ENCODE results near the gene CLHC1. TPM values are rescaled to one million over a fixed set of nuclear protein-coding genes. Genes with fewer than 3 reads are reported as not detected.

Gene CLHC1
- polyA plus RNA-seq, 3 donors = 2.4 to 5.0 TPM; not detected in 1

GRCh38 chr2:55173438-55174054 is 58.5 kb downstream of the CLHC1 start:
- no peaks in the 10 kb centered on the region for H3K27me3 ChIP-seq (ENCODE audit: control insufficient read depth in 2 of 2, insufficient read depth in 2 of 2, low read length in 2 of 2)
- Mint-ChIP-seq H3K9me3 (no peaks in the 10 kb centered on the region), H3K4me1 (peaks cover 9% of the 10 kb centered on the region), H3K27ac (no peak overlapping the region), H3K36me3 (no peaks in the 10 kb centered on the region), H3K4me3 (no peak overlapping the region), H3K27me3 (ENCODE audit: low read depth in 3 of 3) (peaks cover 0 to 2% (median 0%) of the 10 kb centered on the region in 3 donors)
- no peak overlapping the region for H3K4me2 ChIP-seq (replicated peaks; ENCODE audit: extremely low read depth, low read length, poor library complexity, severe bottlenecking)
- H3K9ac ChIP-seq (ENCODE audit: insufficient read depth, low read length, poor library complexity, severe bottlenecking) = no peak overlapping the region
- H3K4me1 ChIP-seq (ENCODE audit: control insufficient read depth in 1 of 2, insufficient read depth in 2 of 2, low read length in 2 of 2) = no peaks in the 10 kb centered on the region
- H3K36me3 ChIP-seq (replicated peaks in 1 of 2; ENCODE audit: control insufficient read depth in 1 of 2, insufficient read depth in 2 of 2, low read length in 2 of 2) = no peaks in the 10 kb centered on the region
- H3K27ac ChIP-seq (ENCODE audit: low read depth in 1 of 2, low read length in 2 of 2) = no peak overlapping the region
- no peaks in the 10 kb centered on the region for H3K79me2 ChIP-seq (ENCODE audit: insufficient read depth, low read length)
- intact Hi-C loops (cut with micrococcal nuclease) = loop anchor here in 1 of 2 donors (5.0 kb wide), 1 partner anchor 271 kb away; no protein-coding TSS in a partner anchor
- H3K9me3 ChIP-seq (replicated peaks in 1 of 2; ENCODE audit: control insufficient read depth in 1 of 2, insufficient read depth in 1 of 2, low read length in 2 of 2) = no peaks in the 10 kb centered on the region
- H4K20me1 ChIP-seq (ENCODE audit: insufficient read depth, low read length) = no peaks in the 10 kb centered on the region
- H3K4me3 ChIP-seq (replicated peaks in 1 of 3; ENCODE audit: low read depth in 2 of 3, low read length in 3 of 3) = no peak overlapping the region
- TF ChIP-seq CTCF (IDR thresholded peaks at IDR 0.05) = no peak
- DNase-seq = no peak
- H2AFZ ChIP-seq (ENCODE audit: insufficient read depth, low read depth, low read length, poor library complexity, severe bottlenecking) = no peak overlapping the region
- WGBS (ENCODE audit: insufficient coverage) = no CpG with 5 or more reads among the region's 2 CpGs

- Mint-ChIP-seq H3K27me3 (ENCODE audit: low read depth in 3 of 3) (no peaks in the 10 kb centered on the region), H3K4me1 (peaks cover 18% of the 10 kb centered on the region), H3K9me3 (no peaks in the 10 kb centered on the region), H3K36me3 (no peaks in the 10 kb centered on the region), H3K27ac (no peak overlapping the region), H3K4me3 (no peak overlapping the region)
- no peak overlapping the region for H3K9ac ChIP-seq (ENCODE audit: insufficient read depth, low read length, poor library complexity, severe bottlenecking)
- no peaks in the 10 kb centered on the region for H3K36me3 ChIP-seq (replicated peaks in 1 of 2; ENCODE audit: control insufficient read depth in 1 of 2, insufficient read depth in 2 of 2, low read length in 2 of 2)
- no peaks in the 10 kb centered on the region for H3K79me2 ChIP-seq (ENCODE audit: insufficient read depth, low read length)
- WGBS (ENCODE audit: insufficient coverage) = 100% methylated on average over 2 of the region's 3 CpGs
- H2AFZ ChIP-seq (ENCODE audit: insufficient read depth, low read depth, low read length, poor library complexity, severe bottlenecking) = no peak overlapping the region
- no peak for TF ChIP-seq CTCF (IDR thresholded peaks at IDR 0.05)
- no peak overlapping the region for H3K4me2 ChIP-seq (replicated peaks; ENCODE audit: extremely low read depth, low read length, poor library complexity, severe bottlenecking)
- no peaks in the 10 kb centered on the region for H3K27me3 ChIP-seq (ENCODE audit: control insufficient read depth in 2 of 2, insufficient read depth in 2 of 2, low read length in 2 of 2)
- no peak for DNase-seq
- no peaks in the 10 kb centered on the region for H3K9me3 ChIP-seq (replicated peaks in 1 of 2; ENCODE audit: control insufficient read depth in 1 of 2, insufficient read depth in 1 of 2, low read length in 2 of 2)
- no peak overlapping the region for H3K27ac ChIP-seq (ENCODE audit: low read depth in 1 of 2, low read length in 2 of 2)
- H3K4me3 ChIP-seq (replicated peaks in 1 of 3; ENCODE audit: low read depth in 2 of 3, low read length in 3 of 3) = no peak overlapping the region
- intact Hi-C loops (cut with micrococcal nuclease) = loop anchor here (5.0 to 10.0 kb wide), 4 partner anchors 55 to 268 kb away; no protein-coding TSS in a partner anchor
- peaks cover 8 to 9% of the 10 kb centered on the region in 2 donors for H3K4me1 ChIP-seq (ENCODE audit: control insufficient read depth in 1 of 2, insufficient read depth in 2 of 2, low read length in 2 of 2)
- no peaks in the 10 kb centered on the region for H4K20me1 ChIP-seq (ENCODE audit: insufficient read depth, low read length)
Measured at GRCh38 chr2:55169915-55170314, 62.2 kb downstream of the CLHC1 start.
